Inflammatory macrophage treated with lipopolysaccharide for 1 hour (primary cell): ENCODE data around the gene SETD4.

Experiments used
- DNase-seq, 2 donors: peaks; one replicate each; pipeline ENCODE4 v3.0.0-alpha.2; 2020 to 2022

The SETD4 gene

GRCh38 chr21:36044056-36044455 is 16.3 kb downstream of the SETD4 start:
- DNase-seq: no peak

- no peak for DNase-seq
Measured at GRCh38 chr21:36041910-36042309, 18.4 kb downstream of the SETD4 start.

- no peak for DNase-seq
Measured at GRCh38 chr21:36040389-36040788, 19.9 kb downstream of the SETD4 start.

GRCh38 chr21:36039861-36040260 is 20.5 kb downstream of the SETD4 start:
- DNase-seq: no peak

GRCh38 chr21:36038701-36039497 is 21.4 kb downstream of the SETD4 start:
- no peak for DNase-seq

GRCh38 chr21:36035381-36035791 is 24.9 kb downstream of the SETD4 start:
- DNase-seq: no peak

- no peak for DNase-seq
Measured at GRCh38 chr21:36034211-36034913, 26.0 kb downstream of the SETD4 start.

- no peak for DNase-seq
Measured at GRCh38 chr21:36032647-36033406, 27.5 kb downstream of the SETD4 start.

GRCh38 chr21:36030581-36031189 is 29.6 kb downstream of the SETD4 start:
- DNase-seq: no peak

- no peak for DNase-seq
Measured at GRCh38 chr21:36029309-36029708, 31.0 kb downstream of the SETD4 start.

- peak; percentile 45 to 89 for DNase-seq
Measured at GRCh38 chr21:36028127-36029069, 31.9 kb downstream of the SETD4 start.

GRCh38 chr21:36027347-36027746 is 33.0 kb downstream of the SETD4 start:
- no peak for DNase-seq

GRCh38 chr21:36024782-36025181 is 35.5 kb downstream of the SETD4 start:
- DNase-seq: no peak

- DNase-seq: no peak
Measured at GRCh38 chr21:36023092-36023480, 37.2 kb downstream of the SETD4 start.

- no peak for DNase-seq
Measured at GRCh38 chr21:36022427-36023091, 37.8 kb downstream of the SETD4 start.

- no peak for DNase-seq
Measured at GRCh38 chr21:36021251-36021837, 39.0 kb downstream of the SETD4 start.

GRCh38 chr21:36015045-36015444 is 45.3 kb downstream of the SETD4 start:
- no peak for DNase-seq

- DNase-seq: no peak
Measured at GRCh38 chr21:36010801-36011200, 49.5 kb downstream of the SETD4 start.

- DNase-seq: no peak
Measured at GRCh38 chr21:36008505-36008904, 51.8 kb downstream of the SETD4 start.

GRCh38 chr21:36005879-36006400 is 54.4 kb downstream of the SETD4 start:
- DNase-seq: no peak

- DNase-seq: no peak
Measured at GRCh38 chr21:36005018-36005417, 55.3 kb downstream of the SETD4 start.
